GM18873 (cell line): ENCODE results near the gene SERGEF.

Source experiments
- ATAC-seq: cut with Tn5 transposase; IDR thresholded peaks from one replicate; pipeline ENCODE4 v1.9.1; 2021; ENCODE audit warnings: mild to moderate bottlenecking, moderate library complexity, moderate number of reproducible peaks; ENCODE audit not compliant: unreplicated experiment, low FRiP score

The SERGEF gene

GRCh38 chr11:18012906-18013781 lies at the start of gene SERGEF:
Gene SERGEF, minus strand, starts transcription at chr11:18013047. Its CDS starts 37 bp downstream, at chr11:18013010.
- peak; percentile 85 for ATAC-seq

- ATAC-seq = no peak
Measured at GRCh38 chr11:18061351-18061750, 48.5 kb upstream of the SERGEF start.

- no peak for ATAC-seq
Measured at GRCh38 chr11:18056561-18057181, 43.8 kb upstream of the SERGEF start.

- no peak for ATAC-seq
Measured at GRCh38 chr11:18054511-18055103, 41.8 kb upstream of the SERGEF start.

- ATAC-seq = no peak
Measured at GRCh38 chr11:18050848-18051247, 38.0 kb upstream of the SERGEF start.

- no peak for ATAC-seq
Measured at GRCh38 chr11:18046116-18046777, 33.4 kb upstream of the SERGEF start, which contains the start of gene TPH1. Gene TPH1, minus strand, starts transcription at chr11:18046269. Its CDS starts 5,507 bp downstream, at chr11:18040762.

GRCh38 chr11:18036456-18036855 lies 23.6 kb upstream of the SERGEF start:
- ATAC-seq = no peak

GRCh38 chr11:18027475-18027874 lies 14.6 kb upstream of the SERGEF start:
- ATAC-seq = no peak

- ATAC-seq = no peak
Measured at GRCh38 chr11:18022419-18022818, 9.6 kb upstream of the SERGEF start.

- ATAC-seq = no peak
Measured at GRCh38 chr11:18019650-18020049, 6.8 kb upstream of the SERGEF start.

- no peak for ATAC-seq
Measured at GRCh38 chr11:18016789-18017188, 3.9 kb upstream of the SERGEF start.

- no peak for ATAC-seq
Measured at GRCh38 chr11:18014876-18015275, 2.0 kb upstream of the SERGEF start.

GRCh38 chr11:18013790-18014507 lies 1.1 kb upstream of the SERGEF start:
- ATAC-seq = no peak

- no peak for ATAC-seq
Measured at GRCh38 chr11:18012122-18012905, 533 bp downstream of the SERGEF start.

GRCh38 chr11:18011633-18012032 lies 1.2 kb downstream of the SERGEF start:
- no peak for ATAC-seq

GRCh38 chr11:18010977-18011586 lies 1.8 kb downstream of the SERGEF start:
- no peak for ATAC-seq

GRCh38 chr11:18010121-18010670 lies 2.7 kb downstream of the SERGEF start:
- ATAC-seq = no peak

GRCh38 chr11:18005376-18006129 lies 7.3 kb downstream of the SERGEF start:
- no peak for ATAC-seq
